Upper lobe of right lung (tissue), 1 donor: ENCODE measurements around the gene DARS1. TPM values are rescaled to one million over a fixed set of nuclear protein-coding genes. Genes with fewer than 3 reads are reported as not detected.

Source experiments
- ATAC-seq: fragments of 200-7000 bp; cut with Tn5 transposase; one replicate; pipeline ENCODE4 v1.9.1; 2020; ENCODE audit warnings: mild to moderate bottlenecking, moderate library complexity
- DNase-seq: peaks from one replicate; pipeline ENCODE4 v3.0.0-alpha.2; 2020
- H3K27ac ChIP-seq: fragments of 200-600 bp; one replicate; pipeline ENCODE4 v1.8.0; 2022
- H3K27me3 ChIP-seq: fragments of 200-600 bp; one replicate; pipeline ENCODE4 v1.8.0; 2022; ENCODE audit warnings: mild to moderate bottlenecking
- H3K36me3 ChIP-seq: fragments of 200-600 bp; one replicate; pipeline ENCODE4 v1.8.0; 2022
- H3K4me1 ChIP-seq: fragments of 200-600 bp; one replicate; pipeline ENCODE4 v1.8.0; 2022
- H3K4me3 ChIP-seq: fragments of 200-600 bp; one replicate; pipeline ENCODE4 v1.8.0; 2022; ENCODE audit warnings: mild to moderate bottlenecking
- H3K9me3 ChIP-seq: fragments of 200-600 bp; one replicate; pipeline ENCODE4 v1.8.0; 2022
- intact Hi-C: fragments of 100-400 bp; cut with DNase I; formaldehyde crosslinking; loops from one replicate; pipeline ENCODE4 v1.11.0; 2022
- total RNA-seq: library from RNA; stranded (reverse); fragmentation: NEBNext Ultra II Directional; extraction: Animal tissue kit (Norgen Biotek cat#: 25700); gene quantifications from one replicate; pipeline ENCODE4 v1.2.1, GENCODE V29; 2021
- TF ChIP-seq, protein P1 (sequence below): fragments of 200-600 bp; IDR thresholded peaks from one replicate; pipeline ENCODE4 v1.8.0; 2022; ENCODE audit warnings: antibody characterized with exemption
- donor health status: DM: no; HTN: yes; CAD: no; lungs with severe emphysema.

The DARS1 gene
- total RNA-seq, 1 donor from 2014 or later = 55.3 TPM

DNA sequence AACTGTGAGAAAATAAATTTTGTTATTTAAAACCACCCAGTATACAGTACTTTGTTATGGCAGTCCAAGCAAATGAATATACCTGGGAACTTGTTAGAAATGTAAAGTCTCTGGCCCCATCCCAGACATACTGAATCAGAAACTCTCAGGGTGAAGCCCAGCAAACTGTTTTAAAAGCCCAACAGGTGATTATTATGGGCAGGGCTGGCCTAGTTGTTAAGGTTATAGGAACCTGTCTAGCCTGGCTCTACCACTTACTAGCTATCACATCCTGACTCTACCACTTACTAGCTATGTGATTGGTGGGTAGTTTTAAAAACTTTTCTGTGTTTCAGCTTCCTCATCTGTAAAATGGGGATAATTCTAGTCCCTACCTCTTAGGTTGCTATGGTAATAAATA lies 8.0 kb upstream of the DARS1 start:
- Histone ChIP-seq H3K4me3 (no peak overlapping the region), H3K4me1 (no peaks in the 10 kb centered on the region), H3K36me3 (no peaks in the 10 kb centered on the region), H3K27me3 (no peaks in the 10 kb centered on the region), H3K27ac (no peak overlapping the region), H3K9me3 (no peaks in the 10 kb centered on the region)
- intact Hi-C loops = no loop called here
- TF ChIP-seq, protein P1, sequence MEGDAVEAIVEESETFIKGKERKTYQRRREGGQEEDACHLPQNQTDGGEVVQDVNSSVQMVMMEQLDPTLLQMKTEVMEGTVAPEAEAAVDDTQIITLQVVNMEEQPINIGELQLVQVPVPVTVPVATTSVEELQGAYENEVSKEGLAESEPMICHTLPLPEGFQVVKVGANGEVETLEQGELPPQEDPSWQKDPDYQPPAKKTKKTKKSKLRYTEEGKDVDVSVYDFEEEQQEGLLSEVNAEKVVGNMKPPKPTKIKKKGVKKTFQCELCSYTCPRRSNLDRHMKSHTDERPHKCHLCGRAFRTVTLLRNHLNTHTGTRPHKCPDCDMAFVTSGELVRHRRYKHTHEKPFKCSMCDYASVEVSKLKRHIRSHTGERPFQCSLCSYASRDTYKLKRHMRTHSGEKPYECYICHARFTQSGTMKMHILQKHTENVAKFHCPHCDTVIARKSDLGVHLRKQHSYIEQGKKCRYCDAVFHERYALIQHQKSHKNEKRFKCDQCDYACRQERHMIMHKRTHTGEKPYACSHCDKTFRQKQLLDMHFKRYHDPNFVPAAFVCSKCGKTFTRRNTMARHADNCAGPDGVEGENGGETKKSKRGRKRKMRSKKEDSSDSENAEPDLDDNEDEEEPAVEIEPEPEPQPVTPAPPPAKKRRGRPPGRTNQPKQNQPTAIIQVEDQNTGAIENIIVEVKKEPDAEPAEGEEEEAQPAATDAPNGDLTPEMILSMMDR = no peak
- ATAC-seq (no peak), DNase-seq (no peak)

- H3K27me3 ChIP-seq = no peaks in the 10 kb centered on the region
- intact Hi-C loops = no loop called here
- TF ChIP-seq, protein P1 = no peak
Measured at GRCh38 chr2:135991861-135992260, 6.4 kb upstream of the DARS1 start.

GRCh38 chr2:135987441-135987840 lies 2.0 kb upstream of the DARS1 start:
- no peak overlapping the region for H3K27ac ChIP-seq
- H3K9me3 ChIP-seq = no peaks in the 10 kb centered on the region
- peaks cover 11% of the 10 kb centered on the region for H3K4me1 ChIP-seq
- TF ChIP-seq, protein P1 = no peak
- intact Hi-C loops = no loop called here
- H3K36me3 ChIP-seq = peaks cover 3% of the 10 kb centered on the region
- ATAC-seq (no peak), DNase-seq (no peak)
- no peak overlapping the region for H3K4me3 ChIP-seq
- H3K27me3 ChIP-seq = no peaks in the 10 kb centered on the region

More at GRCh38 chr2:135991861-135992260, 6.4 kb upstream of the DARS1 start:
- ATAC-seq (no peak), DNase-seq (no peak)
- Histone ChIP-seq H3K27ac (no peak overlapping the region), H3K36me3 (no peaks in the 10 kb centered on the region), H3K4me1 (no peaks in the 10 kb centered on the region), H3K4me3 (no peak overlapping the region), H3K9me3 (no peaks in the 10 kb centered on the region)

- Histone ChIP-seq H3K27me3 (no peaks in the 10 kb centered on the region), H3K36me3 (peaks cover 13% of the 10 kb centered on the region), H3K9me3 (no peaks in the 10 kb centered on the region), H3K27ac (no peak overlapping the region), H3K4me3 (peak overlapping the region; percentile 98), H3K4me1 (peaks cover 11% of the 10 kb centered on the region)
- intact Hi-C loops = no loop called here
- no peak for DNase-seq
- TF ChIP-seq, protein P1 = no peak
- no peak for ATAC-seq
Measured at GRCh38 chr2:135986507-135986906, 1.1 kb upstream of the DARS1 start.

DNA sequence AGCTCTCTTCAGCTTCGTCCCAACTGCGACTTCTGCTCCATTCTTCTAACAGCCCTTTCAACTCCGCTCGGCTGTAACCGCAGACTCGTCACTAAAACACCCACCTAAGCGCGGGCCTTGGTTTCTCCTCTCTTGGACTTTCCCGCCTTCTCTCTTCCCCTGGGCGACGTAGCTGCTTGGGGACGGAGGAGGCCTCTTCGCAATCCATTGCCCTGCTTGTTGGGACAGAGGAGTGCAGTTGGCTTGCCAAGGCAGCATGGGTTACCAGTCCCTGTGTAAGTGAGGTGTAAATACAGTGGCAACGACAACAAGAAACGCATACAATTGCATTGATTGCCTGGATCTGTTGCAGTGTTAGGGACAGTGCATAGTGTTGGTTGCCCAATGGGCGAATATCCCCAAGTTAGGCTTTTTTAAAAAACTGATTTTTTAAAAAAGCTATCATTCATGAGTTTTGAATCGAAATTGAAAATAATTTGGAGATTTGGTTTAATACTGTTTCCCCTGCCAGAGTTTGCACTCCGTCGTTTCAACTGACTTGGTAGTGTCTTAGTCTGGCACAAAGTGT lies 484 bp upstream of the DARS1 start:
- peak overlapping the region; percentile 98 for H3K4me3 ChIP-seq
- ATAC-seq = no peak

More for the DNA sequence above, 484 bp upstream of the DARS1 start:
- Histone ChIP-seq H3K9me3 (no peaks in the 10 kb centered on the region), H3K4me1 (peaks cover 11% of the 10 kb centered on the region), H3K27me3 (no peaks in the 10 kb centered on the region), H3K27ac (peak overlapping the region; percentile 98), H3K36me3 (peaks cover 19% of the 10 kb centered on the region)
- TF ChIP-seq, protein P1 = no peak
- intact Hi-C loops = no loop called here
- no peak for DNase-seq
